Activated gamma-delta T cell treated with anti-CD3 and anti-CD28 coated beads, Interleukin-2, amount 50 U/mL, for 16 hours (primary cell): ENCODE results near the gene RPS3A.
A peak's percentile ranks its signal among the peaks of the same experiment; 100 is the strongest.
"Not testable (repeated sequence)": the region's sequence is repeated elsewhere in the genome, so short reads cannot be mapped to it uniquely, and the experiment has no call there.

Experiments
- DNase-seq: peaks from one replicate; pipeline ENCODE4 v3.0.0-alpha.2; 2020; ENCODE audit warnings: low read depth

RPS3A gene

GRCh38 chr4:151099229-151099975 lies at the start of gene RPS3A:
Gene RPS3A (plus strand): TSS chr4:151099628. CDS start chr4:151099653, 25 bp downstream.
- DNase-seq, result peak; percentile 96

- no peak for DNase-seq
Observed at GRCh38 chr4:151052785-151053184, 46.6 kb upstream of the RPS3A start.

- DNase-seq, result no peak
Observed at GRCh38 chr4:151055539-151055938, 43.9 kb upstream of the RPS3A start.

- DNase-seq, result not testable (repeated sequence)
Observed at GRCh38 chr4:151063143-151063542, 36.3 kb upstream of the RPS3A start.

- DNase-seq, result no peak
Observed at GRCh38 chr4:151067316-151067970, 32.0 kb upstream of the RPS3A start.

GRCh38 chr4:151074416-151074916 lies 25.0 kb upstream of the RPS3A start:
- DNase-seq, result no peak

GRCh38 chr4:151077978-151078377 lies 21.4 kb upstream of the RPS3A start:
- DNase-seq, result not testable (repeated sequence)

GRCh38 chr4:151087467-151087866 lies 12.0 kb upstream of the RPS3A start:
- no peak for DNase-seq

- DNase-seq, result no peak
Observed at GRCh38 chr4:151091047-151091446, 8.4 kb upstream of the RPS3A start.

GRCh38 chr4:151092488-151092887 lies 6.9 kb upstream of the RPS3A start:
- no peak for DNase-seq

GRCh38 chr4:151093203-151093602 lies 6.2 kb upstream of the RPS3A start:
- no peak for DNase-seq

GRCh38 chr4:151094290-151094751 lies 5.1 kb upstream of the RPS3A start:
- no peak for DNase-seq

GRCh38 chr4:151095142-151095541 lies 4.3 kb upstream of the RPS3A start:
- no peak for DNase-seq

GRCh38 chr4:151097759-151098158 lies 1.7 kb upstream of the RPS3A start:
- no peak for DNase-seq

- no peak for DNase-seq
Observed at GRCh38 chr4:151098979-151099228, 524 bp upstream of the RPS3A start.

- DNase-seq, result no peak
Observed at GRCh38 chr4:151099976-151100417, 569 bp downstream of the RPS3A start.

- no peak for DNase-seq
Observed at GRCh38 chr4:151100531-151100930, 1.1 kb downstream of the RPS3A start.

GRCh38 chr4:151103758-151104157 lies 4.3 kb downstream of the RPS3A start:
- DNase-seq, result no peak

- DNase-seq, result no peak
Observed at GRCh38 chr4:151104621-151105020, 5.2 kb downstream of the RPS3A start.

GRCh38 chr4:151105454-151106032 lies 6.1 kb downstream of the RPS3A start:
- no peak for DNase-seq

GRCh38 chr4:151107063-151107462 lies 7.6 kb downstream of the RPS3A start:
- no peak for DNase-seq

GRCh38 chr4:151110236-151110635 lies 10.8 kb downstream of the RPS3A start:
- no peak for DNase-seq

- no peak for DNase-seq
Observed at GRCh38 chr4:151114338-151114737, 14.9 kb downstream of the RPS3A start.
